Stomach (tissue), 9 donors: ENCODE results near the gene BTG4. TPM values are rescaled to one million over a fixed set of nuclear protein-coding genes. Genes with fewer than 3 reads are reported as not detected.

ENCODE experiments used
- DNase-seq, 2 donors: peaks; one replicate each; pipeline versions ENCODE4 v3.0.0 to v3.0.0-alpha.2; 2013 to 2019
- H3K27ac ChIP-seq, 5 donors: fragments of 200-600 bp in 4 of 5; sonication (generic) in 4 of 5; one replicate each; pipeline ENCODE4 v1.5.1; 2013 to 2019; ENCODE audit warnings: mild to moderate bottlenecking in 1 of 5, moderate library complexity in 1 of 5
- H3K27me3 ChIP-seq, 3 donors: fragments of 200-600 bp; sonication (generic); one replicate each; pipeline ENCODE4 v1.5.1; 2017 to 2019; ENCODE audit warnings: mixed run types in 1 of 3
- H3K36me3 ChIP-seq, 4 donors: fragments of 200-600 bp; sonication (generic); 1 replicate in 3 of 4; 2 replicates in 1 of 4; pipeline ENCODE4 v1.5.1; 2016 to 2019
- H3K4me1 ChIP-seq, 4 donors: fragments of 200-600 bp; sonication (generic); one replicate each; pipeline ENCODE4 v1.5.1; 2016 to 2019
- H3K4me3 ChIP-seq, 4 donors: fragments of 200-600 bp; sonication (generic) in 3 of 4; one replicate each; pipeline ENCODE4 v1.5.1; 2016 to 2019; ENCODE audit warnings: mild to moderate bottlenecking in 1 of 4
- H3K9me3 ChIP-seq, 4 donors: fragments of 200-600 bp; sonication (generic); one replicate each; pipeline ENCODE4 v1.5.1; 2016 to 2019
- CTCF ChIP-seq, 7 experiments: fragments of 450-650 bp in 4 of 7; fragments of 200-600 bp in 3 of 7; sonication (generic) in 3 of 7; IDR thresholded peaks; one replicate each; pipeline ENCODE4 v1.5.1; 2016 to 2019; ENCODE audit warnings: antibody characterized with exemption in 7 of 7, control low read depth in 2 of 7, mild to moderate bottlenecking in 1 of 7
- EP300 ChIP-seq: sonication (generic); formaldehyde crosslinking; IDR thresholded peaks from one replicate; pipeline ENCODE4 v1.6.1; 2017; ENCODE audit warnings: antibody characterized with exemption
- POLR2A ChIP-seq, 4 donors: fragments of 450-650 bp; IDR thresholded peaks; one replicate each; pipeline ENCODE4 v1.6.1; 2016; ENCODE audit warnings: antibody characterized with exemption in 4 of 4, control low read depth in 2 of 4, mild to moderate bottlenecking in 1 of 4, moderate library complexity in 1 of 4
- POLR2AphosphoS5 ChIP-seq, 3 donors: sonication (generic); formaldehyde crosslinking; IDR thresholded peaks; one replicate each; pipeline ENCODE4 v1.6.1; 2016; ENCODE audit warnings: antibody characterized with exemption in 3 of 3
- WGBS, 5 donors: extraction: QIAGEN DNeasy Blood & Tissue Kit in 3 of 5; methylation state at CpG; one replicate each; pipeline versions ENCODE4 v1.1.5 to v1.1.7; 2013 to 2018; 5-methylcytosine and 5-hydroxymethylcytosine counted together
- intact Hi-C: fragments of 100-400 bp; cut with DNase I; formaldehyde crosslinking; loops from one replicate; pipeline ENCODE4 v1.15.1; 2023; ENCODE audit warnings: low total_unique reads
- polyA plus RNA-seq, 3 donors: library from polyadenylated mRNA; stranded (reverse); fragments of 200-250 nt; gene quantifications; one replicate each; pipeline ENCODE4 v1.2.3, GENCODE V29; 2013
- total RNA-seq, 5 donors: library from RNA; depleted of rRNA; stranded (reverse); fragments of >200 nt; gene quantifications; one replicate each; pipeline versions ENCODE4 v1.1.0 to v1.2.3, GENCODE V29; 2014 to 2016
- donor health status: healthy with polysubstance abuse.
- donor health status: Bipolar disorder and iron deficiency.
- donor health status: healthy.

The BTG4 gene
- total and polyA plus RNA-seq, 8 donors, result not detected

GRCh38 chr11:111490496-111490895 is 21.7 kb downstream of the BTG4 start:
- Histone ChIP-seq H3K27ac (no peak overlapping the region), H3K27me3 (no peaks in the 10 kb centered on the region), H3K4me3 (no peak overlapping the region), H3K9me3 (peaks cover 0 to 10% (median 4%) of the 10 kb centered on the region in 4 donors), H3K36me3 (no peaks in the 10 kb centered on the region), H3K4me1 (no peaks in the 10 kb centered on the region)
- DNase-seq, result no peak
- intact Hi-C loops, result no loop called here
- TF ChIP-seq POLR2AphosphoS5 (IDR thresholded peaks at IDR 0.05) (no peak), EP300 (no peak), CTCF (IDR thresholded peaks at IDR 0.05) (no peak), POLR2A (IDR thresholded peaks at IDR 0.05) (no peak)
- WGBS, 5 donors, result 92 to 100% (median 96%) methylated on average over 1 of the region's 1 CpG

GRCh38 chr11:111483431-111483830 is 28.8 kb downstream of the BTG4 start:
- no peaks in the 10 kb centered on the region for H3K36me3 ChIP-seq
- intact Hi-C loops, result no loop called here
- H3K4me1 ChIP-seq, result no peaks in the 10 kb centered on the region
- TF ChIP-seq EP300 (no peak), POLR2A (IDR thresholded peaks at IDR 0.05) (no peak), CTCF (IDR thresholded peaks at IDR 0.05) (no peak), POLR2AphosphoS5 (IDR thresholded peaks at IDR 0.05) (no peak)
- H3K9me3 ChIP-seq, result peaks cover 0 to 19% (median 13%) of the 10 kb centered on the region in 4 donors
- no peaks in the 10 kb centered on the region for H3K27me3 ChIP-seq
- no peak overlapping the region for H3K4me3 ChIP-seq
- no peak for DNase-seq
- no peak overlapping the region for H3K27ac ChIP-seq

- H3K27me3 ChIP-seq, result no peaks in the 10 kb centered on the region
- WGBS, 5 donors, result 69 to 92% (median 83%) methylated on average over 1 of the region's 1 CpG
- DNase-seq, result no peak
- intact Hi-C loops, result no loop called here
- H3K9me3 ChIP-seq, result peaks cover 0 to 15% (median 9%) of the 10 kb centered on the region in 4 donors
- TF ChIP-seq EP300 (no peak), POLR2AphosphoS5 (IDR thresholded peaks at IDR 0.05) (no peak), POLR2A (IDR thresholded peaks at IDR 0.05) (no peak), CTCF (IDR thresholded peaks at IDR 0.05) (no peak)
- no peak overlapping the region for H3K27ac ChIP-seq
- H3K4me1 ChIP-seq, result no peaks in the 10 kb centered on the region
- no peaks in the 10 kb centered on the region for H3K36me3 ChIP-seq
- H3K4me3 ChIP-seq, result no peak overlapping the region
Observed at GRCh38 chr11:111479666-111480065, 32.5 kb downstream of the BTG4 start.

GRCh38 chr11:111477898-111478297 is 34.3 kb downstream of the BTG4 start:
- intact Hi-C loops, result no loop called here
- H3K9me3 ChIP-seq, result peaks cover 0 to 8% (median 4%) of the 10 kb centered on the region in 4 donors
- no peak overlapping the region for H3K27ac ChIP-seq
- DNase-seq, result no peak
- H3K4me1 ChIP-seq, result no peaks in the 10 kb centered on the region
- H3K36me3 ChIP-seq, result no peaks in the 10 kb centered on the region
- TF ChIP-seq EP300 (no peak), CTCF (IDR thresholded peaks at IDR 0.05) (no peak), POLR2AphosphoS5 (IDR thresholded peaks at IDR 0.05) (no peak), POLR2A (IDR thresholded peaks at IDR 0.05) (no peak)
- H3K4me3 ChIP-seq, result no peak overlapping the region
- no peaks in the 10 kb centered on the region for H3K27me3 ChIP-seq
- WGBS, 5 donors, result 88 to 100% (median 96%) methylated on average over 2 of the region's 2 CpGs
